HG02610 (cell line): ENCODE measurements around the gene RNF103.
A peak's percentile ranks its signal among the peaks of the same experiment; 100 is the strongest.
"Not testable (repeated sequence)": the region's sequence is repeated elsewhere in the genome, so short reads cannot be mapped to it uniquely, and the experiment has no call there.

Source experiments
- ATAC-seq: cut with Tn5 transposase; IDR thresholded peaks from one replicate; pipeline ENCODE4 v1.9.1; 2021; ENCODE audit warnings: mild to moderate bottlenecking, moderate library complexity; ENCODE audit not compliant: unreplicated experiment

Gene RNF103

DNA sequence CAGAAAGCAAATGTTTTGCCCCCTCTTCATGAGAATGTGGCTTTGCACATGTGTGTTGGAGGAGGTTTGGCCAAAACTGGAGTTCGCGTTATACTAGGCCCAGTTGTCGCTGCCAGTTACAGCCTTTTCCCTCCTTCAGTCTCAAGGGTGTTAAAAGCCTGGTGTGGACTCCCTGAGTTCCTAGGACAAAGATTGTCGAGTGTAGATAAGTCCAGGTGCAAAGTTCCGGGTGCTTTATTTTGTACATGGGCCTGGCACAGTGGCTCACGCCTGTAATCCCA is 542 bp upstream of the RNF103 start:
- ATAC-seq = no peak

DNA sequence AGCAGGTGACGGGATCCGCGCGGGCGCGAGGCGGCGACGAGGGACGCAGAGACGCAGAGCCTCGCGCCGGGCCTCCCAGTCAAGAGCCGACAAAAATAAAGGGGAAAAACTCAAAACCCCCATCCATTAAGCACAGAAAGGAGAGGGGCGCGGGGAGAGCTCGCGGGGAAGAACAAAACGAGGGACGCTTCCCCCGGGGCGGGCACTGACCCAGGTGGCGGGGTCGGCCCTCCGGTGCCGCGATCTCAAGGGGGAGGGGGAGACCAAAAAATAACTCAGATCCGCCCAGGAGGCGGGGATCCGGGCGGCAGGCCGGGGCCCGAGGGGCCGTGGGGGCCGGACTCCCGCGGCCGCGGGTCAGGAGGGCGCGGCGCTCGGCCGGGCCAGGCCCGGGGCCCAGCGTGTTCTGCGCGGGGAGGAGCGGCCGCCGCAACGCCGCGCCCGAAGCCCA is 597 bp downstream of the RNF103 start:
- peak; percentile 48 for ATAC-seq

DNA sequence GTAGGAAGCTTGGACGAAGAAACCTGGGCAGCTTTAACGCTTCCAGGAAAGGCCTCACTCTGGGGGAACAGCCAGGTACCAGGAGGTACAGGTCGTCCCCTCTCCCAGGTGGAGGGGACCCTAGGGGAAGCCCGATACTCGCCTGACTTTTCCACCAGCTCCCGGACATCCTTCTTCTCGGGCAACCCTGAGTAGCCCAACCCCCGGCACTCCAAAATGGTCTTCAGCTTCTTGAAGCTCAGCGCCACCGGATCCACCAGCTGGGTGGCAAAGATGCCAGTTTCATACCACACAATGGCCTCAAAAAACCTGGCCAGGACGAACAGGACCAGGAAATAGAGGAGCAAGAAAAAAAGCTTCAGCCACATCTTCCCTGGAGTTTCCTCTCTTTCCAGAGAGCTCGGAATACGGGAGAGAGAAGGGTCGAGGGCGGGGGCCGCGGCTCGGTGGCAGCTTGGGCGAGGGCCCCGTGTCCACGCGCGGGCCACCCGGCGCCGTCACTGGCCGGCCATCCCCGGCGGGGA is 1.1 kb downstream of the RNF103 start:
- no peak for ATAC-seq

DNA sequence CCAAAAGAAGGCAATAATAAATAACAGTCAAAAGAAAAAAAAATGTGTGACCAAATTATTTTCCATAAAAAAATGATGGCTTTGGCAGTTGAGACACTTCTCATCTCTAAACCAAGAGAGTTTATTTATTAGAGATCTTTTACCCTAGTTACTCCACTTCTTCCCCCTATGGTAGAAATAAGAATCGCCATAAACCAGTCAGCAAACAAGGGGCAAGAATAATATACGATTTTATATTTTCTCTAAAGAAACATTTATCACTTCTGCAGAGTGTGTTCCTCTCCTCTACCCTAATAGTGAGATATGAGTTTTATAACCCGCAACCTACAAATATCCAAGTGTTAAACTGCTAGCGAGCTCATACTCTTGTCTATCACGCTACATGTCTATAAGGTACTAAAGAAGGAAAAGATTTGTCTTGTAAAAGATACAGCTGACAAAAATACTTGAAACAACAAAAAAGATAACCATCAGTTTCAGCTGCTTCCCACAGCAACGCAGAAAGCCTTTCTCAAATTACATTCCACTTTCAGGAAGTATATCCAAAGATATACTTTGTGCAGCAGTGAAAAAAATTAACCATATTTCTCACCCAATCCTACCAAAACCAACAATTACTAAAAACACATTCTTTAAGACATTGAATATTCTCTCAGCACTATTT is 2.3 kb downstream of the RNF103 start:
- no peak for ATAC-seq

DNA sequence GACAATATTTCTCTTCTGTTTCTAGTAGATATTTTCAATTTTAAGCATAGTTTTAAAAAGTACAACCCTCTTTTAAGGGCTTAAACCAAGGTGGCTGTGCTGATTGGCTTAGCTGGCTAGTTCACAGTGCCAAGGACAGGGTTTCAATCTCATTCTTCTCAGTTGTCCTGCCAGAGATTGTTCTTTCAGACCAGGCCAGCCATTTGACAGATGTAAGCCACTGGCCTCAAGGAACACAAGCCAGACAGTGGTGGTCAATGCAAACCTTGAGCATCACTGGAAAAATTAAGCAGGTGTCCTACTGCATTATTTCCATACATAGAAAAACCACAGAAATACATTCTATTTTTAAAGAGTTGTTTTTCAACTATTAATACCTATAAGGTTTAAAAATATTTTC is 5.9 kb downstream of the RNF103 start:
- no peak for ATAC-seq

DNA sequence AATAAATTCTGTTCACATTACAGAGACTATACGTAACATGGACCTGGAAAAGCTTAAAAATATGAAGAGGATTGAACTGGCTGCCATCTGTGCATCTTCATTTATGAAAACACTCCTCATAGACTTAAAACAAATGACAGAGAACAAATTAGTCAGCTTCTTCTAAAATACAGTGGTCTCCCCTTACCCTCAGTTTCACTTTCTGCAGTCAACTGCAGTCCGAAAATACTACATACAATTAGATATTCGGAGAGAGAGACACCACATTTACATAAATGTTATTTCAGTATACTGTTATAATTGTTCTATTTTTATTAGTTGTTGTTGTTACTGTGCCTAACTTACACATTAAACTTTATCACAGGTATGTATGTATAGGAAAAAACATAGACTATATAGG is 6.5 kb downstream of the RNF103 start:
- peak; percentile 50 for ATAC-seq

DNA sequence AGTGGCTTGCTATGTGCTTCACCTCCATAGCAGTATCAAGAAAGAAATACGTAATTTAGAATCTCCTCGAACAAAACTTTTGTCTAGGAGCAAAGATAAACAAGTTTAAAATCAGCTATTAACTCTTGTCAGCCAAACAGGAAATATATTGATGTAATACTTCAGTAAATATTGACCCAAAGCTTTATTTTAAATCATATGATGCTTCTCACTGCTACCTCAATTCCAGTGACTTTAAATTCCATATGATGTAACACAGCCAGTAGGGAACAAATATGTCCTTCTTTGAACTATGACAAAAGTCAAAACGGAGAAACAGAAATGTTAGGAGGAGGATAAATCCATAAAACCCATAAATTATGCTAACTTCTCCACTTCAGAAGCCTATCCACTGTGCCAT is 7.2 kb downstream of the RNF103 start:
- no peak for ATAC-seq

DNA sequence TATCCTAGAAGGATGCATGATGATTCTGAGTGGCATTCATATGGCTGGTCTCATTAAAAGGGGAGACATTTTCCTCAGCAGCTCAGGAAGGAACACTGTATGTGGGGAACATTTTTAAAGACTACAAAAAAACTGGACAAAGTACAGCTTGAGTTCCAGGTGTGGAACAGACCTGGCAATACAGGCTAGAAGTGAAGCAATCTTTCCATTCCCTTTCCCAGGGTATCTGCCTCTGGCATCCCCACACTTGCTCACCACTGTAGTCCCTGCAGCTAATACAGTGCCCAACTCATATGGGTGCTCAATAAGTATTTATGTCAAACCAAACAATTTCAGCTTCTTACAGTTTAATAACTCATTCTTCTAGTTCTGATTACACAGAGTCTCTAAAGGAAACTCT is 8.1 kb downstream of the RNF103 start:
- ATAC-seq = no peak

DNA sequence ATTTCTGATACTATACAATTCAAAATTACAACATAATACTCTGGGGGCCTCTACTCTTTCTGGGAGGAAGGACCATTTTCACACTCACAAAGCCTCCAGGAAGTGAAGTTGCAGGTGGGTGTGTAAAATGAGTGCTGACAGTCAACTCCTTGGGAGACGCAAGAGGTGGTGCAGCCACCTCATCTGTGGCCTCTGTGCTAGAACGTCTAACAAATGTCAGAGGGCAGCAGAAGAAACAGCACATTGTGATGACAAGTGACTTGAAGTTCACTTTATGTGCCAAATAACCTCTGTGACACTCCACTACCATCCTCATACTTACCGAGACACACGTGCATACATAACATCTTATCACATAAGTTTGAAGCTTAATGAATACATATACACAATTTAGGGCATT is 10.2 kb downstream of the RNF103 start:
- no peak for ATAC-seq

DNA sequence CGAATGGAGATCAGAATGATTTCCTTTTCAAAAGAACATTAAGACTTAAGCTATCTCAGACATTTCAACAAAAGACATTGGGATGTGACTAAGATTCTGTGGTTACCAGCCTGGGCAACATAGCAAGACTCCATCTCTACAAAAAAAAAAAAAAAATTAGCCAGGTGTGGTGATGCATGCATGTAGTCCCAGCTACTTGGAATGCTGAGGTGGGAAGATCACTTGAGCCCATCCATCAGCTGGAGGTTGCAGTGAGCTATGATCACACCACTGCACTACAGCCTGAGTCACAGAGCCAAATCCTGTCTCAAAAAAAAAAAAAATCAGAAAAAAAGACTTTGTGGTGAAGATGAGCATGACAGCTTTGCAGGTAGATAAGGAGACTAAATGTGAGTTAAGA is 12.8 kb downstream of the RNF103 start:
- no peak for ATAC-seq

DNA sequence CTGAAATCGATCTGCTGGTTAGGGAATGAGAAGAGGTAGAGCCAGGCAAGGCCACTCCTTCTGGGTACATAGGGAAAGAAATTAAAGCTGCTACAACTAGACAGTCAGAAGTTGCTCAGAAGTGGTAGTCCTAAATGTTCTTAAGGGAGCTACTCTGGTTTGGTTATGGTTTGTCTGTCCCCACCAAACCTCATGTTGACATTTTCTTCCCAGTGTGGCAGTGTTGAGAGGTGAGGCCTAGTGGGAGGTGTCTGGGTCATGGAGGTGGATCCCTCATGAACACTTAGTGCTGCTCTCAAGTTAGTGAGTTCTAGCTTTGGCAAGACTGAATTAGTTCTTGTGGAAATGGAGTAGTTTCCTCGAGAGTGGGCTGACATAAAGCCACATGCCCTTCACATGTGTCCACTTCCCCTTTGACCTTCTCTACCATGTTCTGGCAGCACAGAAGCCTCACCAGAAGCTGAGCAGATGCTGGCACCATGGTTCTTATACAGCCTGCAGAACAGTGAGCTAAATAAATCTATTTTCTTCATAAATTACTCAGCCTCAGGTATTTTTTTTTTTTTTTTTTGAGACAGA is 14.7 kb downstream of the RNF103 start:
- no peak for ATAC-seq

DNA sequence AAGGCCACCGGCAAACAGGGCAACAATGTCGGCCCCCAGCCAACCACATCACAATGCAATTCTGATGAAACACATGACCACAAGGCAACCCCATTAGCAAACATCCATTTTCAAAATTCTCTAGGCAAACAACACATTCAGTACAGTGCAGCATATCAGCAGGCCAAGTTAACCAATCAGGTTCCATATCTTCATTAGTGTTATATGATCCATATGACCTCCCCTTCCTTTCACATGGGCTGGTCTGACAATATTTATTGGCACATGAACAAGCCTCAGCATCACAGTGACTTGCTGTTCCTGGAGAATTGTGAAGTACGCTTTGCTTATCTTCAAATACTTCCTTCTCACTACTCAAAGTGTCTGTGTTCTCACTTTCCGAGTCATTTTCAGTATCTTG is 19.8 kb downstream of the RNF103 start:
- ATAC-seq = no peak

DNA sequence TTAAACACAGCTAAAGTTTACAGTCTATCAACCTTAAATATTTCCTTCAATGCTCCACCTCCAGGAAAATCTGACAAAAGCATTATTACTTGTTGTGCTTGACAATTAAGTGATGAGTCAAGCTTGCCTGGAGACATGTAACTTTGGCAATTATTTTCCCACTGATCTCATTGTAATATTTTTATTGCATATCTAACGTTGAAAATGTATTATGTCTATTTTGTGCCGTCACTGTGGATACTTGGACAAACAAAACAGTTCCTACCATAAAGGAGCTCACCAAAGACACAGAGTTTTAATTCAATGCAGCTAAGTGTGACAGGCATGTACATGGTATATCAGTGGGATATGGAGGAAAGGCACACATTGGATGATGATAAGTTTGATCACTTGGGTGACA is 24.7 kb downstream of the RNF103 start:
- no peak for ATAC-seq

DNA sequence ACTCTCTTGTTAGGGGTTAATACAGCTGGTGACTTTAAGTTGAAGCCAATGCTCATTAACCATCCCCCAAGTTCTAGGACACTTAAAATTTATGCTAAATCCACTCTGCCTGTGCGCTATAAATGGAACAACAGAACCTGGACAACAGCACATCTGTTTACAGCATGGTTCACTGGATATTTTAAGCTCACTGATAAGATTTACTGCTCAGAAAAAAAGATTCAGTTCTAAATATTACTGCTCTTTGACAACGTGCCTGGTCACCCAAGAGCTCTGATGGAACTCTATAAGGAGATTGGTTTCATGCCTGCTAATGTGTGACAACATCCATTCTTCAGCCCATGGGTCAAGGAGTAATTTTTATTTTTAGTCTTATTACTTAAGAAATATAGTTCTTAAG is 27.5 kb downstream of the RNF103 start:
- ATAC-seq = no peak

DNA sequence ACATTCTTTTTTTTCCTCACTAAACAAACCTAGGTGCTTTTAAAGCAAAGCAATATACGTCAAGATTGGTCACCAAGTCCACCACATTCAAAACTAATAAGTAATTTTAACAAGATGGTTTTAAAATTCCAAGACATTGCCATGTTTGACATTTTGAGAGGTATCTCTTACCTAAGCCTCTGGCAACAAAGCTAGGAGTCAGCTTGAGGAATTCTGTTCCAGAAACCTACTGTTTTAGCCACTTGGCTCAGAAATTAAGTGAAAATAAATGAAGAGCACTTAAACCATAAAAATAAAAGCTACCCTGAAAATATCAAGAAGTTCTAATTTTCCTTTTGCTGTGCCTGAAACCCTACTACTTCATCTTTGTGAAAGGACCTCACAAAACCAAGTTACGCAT is 30.4 kb downstream of the RNF103 start:
- ATAC-seq = no peak

DNA sequence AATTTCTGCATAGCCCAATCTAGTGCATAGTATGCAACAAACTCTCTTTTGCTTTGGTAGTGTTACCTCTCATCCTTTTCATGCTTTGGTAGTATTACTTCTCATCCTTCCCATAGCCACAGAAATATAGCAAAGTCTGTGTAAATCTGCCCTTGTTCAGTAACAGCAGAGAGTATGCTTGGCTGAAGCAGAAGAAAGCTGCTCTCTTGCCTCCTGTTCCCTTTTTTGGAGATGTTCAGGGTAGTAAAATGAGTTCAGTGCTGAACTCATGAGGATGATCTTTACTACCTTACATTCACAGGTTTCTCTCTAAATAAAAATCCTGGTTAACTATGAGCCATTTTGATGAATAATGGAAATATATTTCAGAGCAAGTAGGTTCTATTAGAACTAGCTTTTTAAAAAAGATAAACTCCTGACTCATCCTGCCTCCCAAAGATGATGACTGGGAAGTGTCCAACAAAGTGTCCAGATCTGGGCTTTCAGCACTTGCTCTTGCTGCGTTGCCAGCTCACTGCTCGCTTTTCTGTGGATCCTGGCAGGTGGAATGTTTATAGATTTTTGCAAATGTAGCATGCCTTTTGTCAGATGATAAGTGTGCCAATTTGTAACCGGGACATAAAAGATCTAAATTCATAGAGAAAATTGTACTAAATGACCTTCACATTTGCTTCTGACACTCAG is 31.0 kb downstream of the RNF103 start:
- no peak for ATAC-seq

DNA sequence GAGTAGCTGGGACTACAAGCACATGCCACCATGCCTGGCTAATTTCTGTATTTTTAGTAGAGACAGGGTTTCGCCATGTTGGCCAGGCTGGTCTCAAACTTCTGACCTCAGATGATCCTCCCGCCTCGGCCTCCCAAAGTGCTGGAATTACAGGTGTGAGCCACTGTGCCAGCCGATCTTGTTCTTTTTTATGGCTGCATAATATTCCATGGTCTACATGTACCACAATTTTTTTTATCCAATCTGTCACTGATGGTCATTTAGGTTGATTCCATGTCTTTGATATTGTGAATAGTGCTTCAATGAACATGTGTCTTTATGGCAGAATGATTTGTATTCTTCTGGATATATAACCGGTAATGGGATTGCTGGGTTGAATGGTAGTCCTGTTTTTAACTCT is 34.0 kb downstream of the RNF103 start:
- not testable (repeated sequence) for ATAC-seq

DNA sequence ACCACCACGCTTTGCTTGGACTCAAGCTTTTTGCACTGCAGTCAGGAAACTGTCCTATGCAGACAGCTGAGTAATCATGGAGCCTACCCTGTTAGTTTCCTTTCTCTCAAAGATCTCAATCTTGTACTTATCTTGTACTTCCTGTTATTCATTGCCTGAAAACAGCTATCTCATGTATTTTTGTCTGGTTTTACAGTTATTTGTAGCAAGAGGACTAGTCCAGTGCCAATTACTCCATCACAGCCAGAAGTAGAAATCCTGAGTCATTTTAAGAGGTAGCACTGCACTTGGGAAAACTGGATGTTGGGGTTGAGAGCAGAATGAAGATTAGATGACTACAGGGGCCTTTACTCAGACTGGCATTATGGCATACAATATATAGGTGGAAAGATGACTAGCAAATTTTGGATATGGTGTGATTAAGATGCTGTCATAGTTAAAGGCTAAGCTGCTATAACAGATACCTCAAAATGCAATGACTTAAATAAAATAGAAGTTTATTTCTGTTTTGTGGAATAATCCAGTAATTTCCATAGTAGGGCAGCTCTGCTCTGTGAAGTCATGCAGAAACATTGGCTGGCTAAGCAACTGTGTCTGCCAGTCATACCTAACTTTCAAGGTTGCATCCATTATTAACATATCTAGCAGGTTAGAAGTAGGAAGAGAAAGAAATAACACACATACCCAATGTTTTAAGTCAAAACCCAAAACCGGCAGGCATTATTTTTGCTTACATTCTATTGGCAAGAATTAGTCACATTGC is 39.3 kb downstream of the RNF103 start:
- ATAC-seq = peak; percentile 71

DNA sequence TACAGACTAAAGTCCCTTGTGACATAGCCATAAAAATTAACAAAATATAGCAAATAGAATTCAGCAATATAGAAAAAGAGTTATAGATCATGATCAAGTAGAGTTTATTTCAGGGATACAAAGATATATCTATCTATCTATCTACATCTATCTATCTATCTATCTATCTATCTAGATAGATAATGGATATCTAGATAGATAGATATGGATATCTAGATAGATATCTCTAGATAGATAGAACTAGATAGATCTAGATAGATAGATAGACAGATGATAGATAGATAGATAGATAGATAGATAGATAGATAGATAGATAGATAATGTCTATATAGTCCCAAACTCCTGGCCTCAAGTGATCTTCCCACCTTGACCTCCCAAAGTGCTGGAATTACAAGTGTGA is 43.1 kb downstream of the RNF103 start:
- no peak for ATAC-seq

DNA sequence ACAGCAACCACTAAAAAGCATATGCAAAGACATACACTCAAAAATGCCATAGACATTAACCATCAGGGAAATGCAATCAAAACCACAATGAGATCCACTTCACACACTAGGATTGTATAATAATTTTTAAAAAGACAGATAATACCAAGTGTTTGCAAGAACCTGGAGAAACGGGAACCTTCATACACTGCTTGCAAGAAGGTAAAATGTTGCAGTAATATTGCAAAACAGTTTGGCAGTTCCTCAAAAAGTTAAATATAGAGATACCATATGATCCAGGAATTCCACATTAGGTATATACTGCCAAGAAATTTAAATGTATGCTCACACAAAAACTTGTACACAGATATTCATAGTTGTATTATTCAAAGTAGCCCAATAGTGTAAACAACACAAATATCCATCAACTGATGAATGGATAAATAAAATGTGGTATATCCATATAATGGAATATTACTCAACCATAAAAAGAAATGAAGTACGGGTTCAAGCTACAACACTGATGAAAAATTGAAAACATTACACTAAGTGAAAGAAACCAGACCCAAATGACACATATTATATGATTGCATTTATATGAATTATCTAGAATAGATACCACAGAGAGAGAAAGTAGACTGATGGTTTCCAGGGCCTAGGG is 45.7 kb downstream of the RNF103 start:
- no peak for ATAC-seq

DNA sequence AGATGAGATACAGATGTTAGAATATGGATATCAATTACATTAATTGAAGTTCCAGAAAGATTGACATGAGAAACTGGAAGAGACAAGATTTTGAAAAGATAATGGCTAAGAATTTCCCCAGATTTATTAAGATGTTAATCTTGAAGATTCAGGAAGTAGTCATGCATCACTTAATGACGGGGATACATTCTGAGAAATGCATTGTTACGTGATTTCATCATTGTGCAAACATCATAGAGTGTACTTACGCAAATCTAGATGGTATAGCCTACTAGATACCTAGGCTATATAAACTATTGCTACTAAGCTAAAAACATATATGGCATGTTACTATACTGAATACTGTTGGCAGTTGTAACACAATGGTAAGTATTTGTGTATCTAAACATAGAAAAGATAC is 53.6 kb downstream of the RNF103 start:
- ATAC-seq = no peak
